HepG2 (cell line): ENCODE measurements around the gene CAPN8. TPM values are rescaled to one million over a fixed set of nuclear protein-coding genes. Genes with fewer than 3 reads are reported as not detected.
A peak's percentile ranks its signal among the peaks of the same experiment; 100 is the strongest.

ENCODE experiments used
- ATAC-seq: fragments of 200-7000 bp; cut with Tn5 transposase; 3 replicates; pipeline ENCODE4 v1.9.1; 2020; ENCODE audit warnings: mild to moderate bottlenecking, moderate library complexity
- BruUV-seq: library from RNA; stranded (reverse); fragments of 400-500 nt; replicated peaks from 2 replicates; lab custom pipeline; 2021; lab: Mats Ljungman, UMichigan
- CTCF ChIA-PET: fragments of 300-600 bp; formaldehyde crosslinking; extraction: SDS; loops from one replicate; lab custom pipeline; 2021; ENCODE audit warnings: low total read pairs, inconsistent platforms, low intra/inter-chr PET ratio; lab: Yijun Ruan, JAX
- POLR2A ChIA-PET: fragments of 350-600 bp; sonication (Branson Sonifier 250); formaldehyde crosslinking; loops from one replicate; lab custom pipeline; 2020; ENCODE audit warnings: antibody characterized with exemption, inconsistent platforms; lab: Yijun Ruan, JAX
- DNase-seq: peaks from one replicate; pipeline ENCODE4 v3.0.0-alpha.2; 2015; ENCODE audit warnings: low spot score
- FAIRE-seq: peaks from 3 replicates; lab custom pipeline; 2011; peaks lifted over from hg19 to GRCh38; lab: Jason Lieb, UNC
- H2AFZ ChIP-seq: one replicate; pipeline ENCODE4 v1.6.1; 2011; ENCODE audit warnings: low read length, inconsistent platforms
- H3K27ac ChIP-seq: fragments of 300-600 bp; 3 replicates; pipeline ENCODE4 v1.8.0; 2011; ENCODE audit warnings: mixed run types, mild to moderate bottlenecking, mixed read lengths, low read length, inconsistent platforms; ENCODE audit not compliant: insufficient read depth; ENCODE audit errors: extremely low read length
- H3K27me3 ChIP-seq, 2 experiments: fragments of 200-600 bp in 1 of 2; 2 replicates in 1 of 2; 3 replicates in 1 of 2; pipeline versions ENCODE4 v1.6.0 to v1.8.0; 2011; ENCODE audit warnings: low read length in 2 of 2, mild to moderate bottlenecking in 2 of 2, moderate library complexity in 2 of 2, inconsistent platforms in 1 of 2; ENCODE audit not compliant: insufficient read depth in 2 of 2, control insufficient read depth in 1 of 2
- H3K36me3 ChIP-seq, 2 experiments: fragments of 200-600 bp in 1 of 2; replicated peaks in 1 of 2; 2 replicates in 1 of 2; 3 replicates in 1 of 2; pipeline versions ENCODE4 v1.5.1 to v1.8.0; 2011; ENCODE audit warnings: low read length in 2 of 2, inconsistent platforms in 1 of 2; ENCODE audit not compliant: insufficient read depth in 2 of 2, control insufficient read depth in 1 of 2
- H3K4me1 ChIP-seq: 2 replicates; pipeline ENCODE4 v1.5.1; 2012; ENCODE audit warnings: low read length, inconsistent platforms; ENCODE audit not compliant: insufficient read depth
- H3K4me2 ChIP-seq: 2 replicates; pipeline ENCODE4 v1.6.0; 2011; ENCODE audit warnings: low read depth, low read length, inconsistent platforms
- H3K4me3 ChIP-seq, 3 experiments: fragments of 200-600 bp in 1 of 3; sonication (generic), shearing (Covaris generic) in 1 of 3; replicated peaks in 1 of 3; 2 replicates each; pipeline ENCODE4 v1.5.1; 2011 to 2016; ENCODE audit warnings: low read length in 3 of 3, inconsistent platforms in 2 of 3, low read depth in 2 of 3, mild to moderate bottlenecking in 2 of 3, control low read depth in 1 of 3, mixed read lengths in 1 of 3; ENCODE audit not compliant: insufficient read depth in 1 of 3
- H3K79me2 ChIP-seq: one replicate; pipeline ENCODE4 v1.6.1; 2011; ENCODE audit warnings: low read length, inconsistent platforms; ENCODE audit not compliant: insufficient read depth
- H3K9ac ChIP-seq: 2 replicates; pipeline ENCODE4 v1.6.0; 2011; ENCODE audit warnings: mild to moderate bottlenecking, low read depth, low read length, inconsistent platforms; ENCODE audit not compliant: insufficient read depth
- H3K9me3 ChIP-seq: 2 replicates; pipeline ENCODE4 v1.5.1; 2012; ENCODE audit warnings: mild to moderate bottlenecking, low read length
- H4K20me1 ChIP-seq: 2 replicates; pipeline ENCODE4 v1.6.0; 2011; ENCODE audit warnings: inconsistent platforms, mild to moderate bottlenecking, low read length, moderate library complexity; ENCODE audit not compliant: insufficient read depth
- HNF4A ChIP-seq: sonication (generic); formaldehyde crosslinking; IDR thresholded peaks from 2 replicates; pipeline ENCODE4 v1.4.0; 2020; ENCODE audit warnings: missing genetic modification reagents
- HNF4G ChIP-seq, 2 experiments: sonication (generic) in 1 of 2; formaldehyde crosslinking in 1 of 2; IDR thresholded peaks; 2 replicates each; pipeline versions ENCODE4 v1.4.0 to v1.6.1; 2011 to 2020; ENCODE audit warnings: borderline replicate concordance in 2 of 2, low read depth in 2 of 2, mild to moderate bottlenecking in 2 of 2, low read length in 1 of 2, missing genetic modification reagents in 1 of 2, moderate library complexity in 1 of 2
- HNRNPUL1 ChIP-seq: fragments of 200-400 bp; formaldehyde crosslinking; IDR thresholded peaks from 2 replicates; pipeline ENCODE4 v1.6.1; 2017; ENCODE audit warnings: low read depth, mild to moderate bottlenecking, low read length, moderate library complexity
- MAFF ChIP-seq: IDR thresholded peaks from 2 replicates; pipeline ENCODE4 v1.6.1; 2011; ENCODE audit warnings: low read depth, low read length, improper control_type of control experiment
- ZNF678 ChIP-seq: sonication (generic); formaldehyde crosslinking; IDR thresholded peaks from 2 replicates; pipeline ENCODE4 v1.4.0; 2020; ENCODE audit warnings: mild to moderate bottlenecking, missing genetic modification reagents
- ZNF878 ChIP-seq: sonication (generic); formaldehyde crosslinking; IDR thresholded peaks from 2 replicates; pipeline ENCODE4 v1.8.1; 2023; ENCODE audit warnings: mild to moderate bottlenecking, missing genetic modification reagents, moderate library complexity
- WGBS: methylation state at CpG from one replicate; pipeline ENCODE4 v1.1.6; 2017; ENCODE audit warnings: low lambda C conversion rate; 5-methylcytosine and 5-hydroxymethylcytosine counted together
- in situ Hi-C: cut with HindIII; loops from 2 replicates; pipeline ENCODE4 v1.10.0; 2017; ENCODE audit warnings: low pct_unique_long_range_greater_than_20kb; ENCODE audit not compliant: extremely low pct_ligation_motif_present
- intact Hi-C: fragments of 100-400 bp; cut with micrococcal nuclease; formaldehyde crosslinking; loops from one replicate; pipeline ENCODE4 v1.10.0; 2022; ENCODE audit not compliant: unreplicated experiment
- polyA plus RNA-seq, 8 experiments: library from polyadenylated mRNA; depleted of rRNA in 3 of 8; stranded (reverse) in 7 of 8; unstranded in 1 of 8; fragments of >200 nt; fragmentation: Illumina TruSeq in 4 of 8; extraction: Trizol in 4 of 8; gene quantifications; 2 replicates each; pipeline versions ENCODE4 v1.2.1 to v1.2.3, GENCODE V29; 2011 to 2016; ENCODE audit warnings: low read depth in 4 of 8, missing spikeins in 1 of 8, mixed read lengths in 1 of 8; ENCODE audit not compliant: insufficient read depth in 1 of 8
- total RNA-seq, 5 experiments: library from RNA; depleted of rRNA; stranded (reverse); fragments of >200 nt; fragmentation: Illumina TruSeq; extraction: Trizol; gene quantifications; 2 replicates each; pipeline ENCODE4 v1.2.3, GENCODE V29; 2016; ENCODE audit warnings: low read depth in 1 of 5
- TF ChIP-seq, protein P1 (sequence below): sonication (generic); formaldehyde crosslinking; IDR thresholded peaks from 2 replicates; pipeline ENCODE4 v1.4.0; 2020; ENCODE audit warnings: missing genetic modification reagents

CAPN8 gene
- total and polyA plus RNA-seq, 2 of the 13 experiments (the other 11 are each of a cell fraction or from before 2014, with no cell fraction given) = 0.20 to 0.25 TPM

- Histone ChIP-seq H3K9ac (no peak overlapping the region), H3K27ac (no peak overlapping the region), H3K4me1 (peaks cover 58% of the 10 kb centered on the region), H3K4me2 (peak overlapping the region; percentile 39), H3K36me3 (no peaks in the 10 kb centered on the region), H3K79me2 (no peaks in the 10 kb centered on the region), H3K27me3 (peaks cover 0 to 5% of the 10 kb centered on the region in 2 experiments; a peak in 1 of 5 replicates), H4K20me1 (no peaks in the 10 kb centered on the region), H2AFZ (no peak overlapping the region), H3K4me3 (peak overlapping the region in 1 of 3 experiments; percentile 12; a peak in 1 of 6 replicates), H3K9me3 (no peaks in the 10 kb centered on the region)
- intact Hi-C loops (no loop called here), in situ Hi-C loops (no loop called here)
- ATAC-seq (no peak), FAIRE-seq (no peak), DNase-seq (no peak)
- POLR2A ChIA-PET = no interaction called here
- BruUV-seq = no TSS peak
- CTCF ChIA-PET = no interaction called here
- TF ChIP-seq ZNF678 (CRISPR knock-in tag) (no peak), HNRNPUL1 (no peak), MAFF (0 out of 2 replicates have a peak, but pooled peaks have one; percentile 3)
- TF ChIP-seq, protein P1, sequence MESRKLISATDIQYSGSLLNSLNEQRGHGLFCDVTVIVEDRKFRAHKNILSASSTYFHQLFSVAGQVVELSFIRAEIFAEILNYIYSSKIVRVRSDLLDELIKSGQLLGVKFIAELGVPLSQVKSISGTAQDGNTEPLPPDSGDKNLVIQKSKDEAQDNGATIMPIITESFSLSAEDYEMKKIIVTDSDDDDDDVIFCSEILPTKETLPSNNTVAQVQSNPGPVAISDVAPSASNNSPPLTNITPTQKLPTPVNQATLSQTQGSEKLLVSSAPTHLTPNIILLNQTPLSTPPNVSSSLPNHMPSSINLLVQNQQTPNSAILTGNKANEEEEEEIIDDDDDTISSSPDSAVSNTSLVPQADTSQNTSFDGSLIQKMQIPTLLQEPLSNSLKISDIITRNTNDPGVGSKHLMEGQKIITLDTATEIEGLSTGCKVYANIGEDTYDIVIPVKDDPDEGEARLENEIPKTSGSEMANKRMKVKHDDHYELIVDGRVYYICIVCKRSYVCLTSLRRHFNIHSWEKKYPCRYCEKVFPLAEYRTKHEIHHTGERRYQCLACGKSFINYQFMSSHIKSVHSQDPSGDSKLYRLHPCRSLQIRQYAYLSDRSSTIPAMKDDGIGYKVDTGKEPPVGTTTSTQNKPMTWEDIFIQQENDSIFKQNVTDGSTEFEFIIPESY (CRISPR knock-in tag) = peak; percentile 61; the same call in 1 of the 2 replicates
- 45% methylated on average over 9 of the region's 9 CpGs for WGBS
Measured at GRCh38 chr1:223620297-223620897, 45.1 kb downstream of the CAPN8 start.

GRCh38 chr1:223618680-223619079 is 46.8 kb downstream of the CAPN8 start:
- Histone ChIP-seq H3K36me3 (no peaks in the 10 kb centered on the region), H3K9me3 (no peaks in the 10 kb centered on the region), H3K4me3 (no peak overlapping the region), H2AFZ (no peak overlapping the region), H3K79me2 (no peaks in the 10 kb centered on the region), H3K4me2 (no peak overlapping the region), H3K27ac (no peak overlapping the region), H3K4me1 (peaks cover 57% of the 10 kb centered on the region), H3K9ac (no peak overlapping the region), H3K27me3 (peaks cover 0 to 5% of the 10 kb centered on the region in 2 experiments; a peak in 1 of 5 replicates), H4K20me1 (no peaks in the 10 kb centered on the region)
- ChIA-PET CTCF (no interaction called here), POLR2A (no interaction called here)
- TF ChIP-seq HNF4G (IDR thresholded peaks at IDR 0.05; ENCODE audit: borderline replicate concordance, low read depth, low read length) (peak; percentile 14; the same call in 1 of the 2 replicates), HNF4G (CRISPR knock-in tag; IDR thresholded peaks at IDR 0.05; ENCODE audit: borderline replicate concordance, low read depth) (no peak), ZNF878 (CRISPR knock-in tag) (no peak), HNF4A (CRISPR knock-in tag) (peak; percentile 69)
- FAIRE-seq (no peak), ATAC-seq (no peak), DNase-seq (no peak)
- BruUV-seq = no TSS peak
- 18% methylated on average over 5 of the region's 5 CpGs for WGBS
- in situ Hi-C loops (no loop called here), intact Hi-C loops (no loop called here)
